COLO829 (cell line): ENCODE measurements around the gene ANKRD13C.
"Not testable (repeated sequence)": the region's sequence is repeated elsewhere in the genome, so short reads cannot be mapped to it uniquely, and the experiment has no call there.

Source experiments
- DNase-seq: peaks from one replicate; pipeline ENCODE4 v3.0.0; 2012; ENCODE audit warnings: low spot score

ANKRD13C gene, protein sequence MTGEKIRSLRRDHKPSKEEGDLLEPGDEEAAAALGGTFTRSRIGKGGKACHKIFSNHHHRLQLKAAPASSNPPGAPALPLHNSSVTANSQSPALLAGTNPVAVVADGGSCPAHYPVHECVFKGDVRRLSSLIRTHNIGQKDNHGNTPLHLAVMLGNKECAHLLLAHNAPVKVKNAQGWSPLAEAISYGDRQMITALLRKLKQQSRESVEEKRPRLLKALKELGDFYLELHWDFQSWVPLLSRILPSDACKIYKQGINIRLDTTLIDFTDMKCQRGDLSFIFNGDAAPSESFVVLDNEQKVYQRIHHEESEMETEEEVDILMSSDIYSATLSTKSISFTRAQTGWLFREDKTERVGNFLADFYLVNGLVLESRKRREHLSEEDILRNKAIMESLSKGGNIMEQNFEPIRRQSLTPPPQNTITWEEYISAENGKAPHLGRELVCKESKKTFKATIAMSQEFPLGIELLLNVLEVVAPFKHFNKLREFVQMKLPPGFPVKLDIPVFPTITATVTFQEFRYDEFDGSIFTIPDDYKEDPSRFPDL

GRCh38 chr1:70354332-70355110 is at the start of gene ANKRD13C:
TSS of gene ANKRD13C (minus strand) at chr1:70354722. CDS start at chr1:70354408, 314 bp downstream.
- DNase-seq = peak; percentile 92

DNA sequence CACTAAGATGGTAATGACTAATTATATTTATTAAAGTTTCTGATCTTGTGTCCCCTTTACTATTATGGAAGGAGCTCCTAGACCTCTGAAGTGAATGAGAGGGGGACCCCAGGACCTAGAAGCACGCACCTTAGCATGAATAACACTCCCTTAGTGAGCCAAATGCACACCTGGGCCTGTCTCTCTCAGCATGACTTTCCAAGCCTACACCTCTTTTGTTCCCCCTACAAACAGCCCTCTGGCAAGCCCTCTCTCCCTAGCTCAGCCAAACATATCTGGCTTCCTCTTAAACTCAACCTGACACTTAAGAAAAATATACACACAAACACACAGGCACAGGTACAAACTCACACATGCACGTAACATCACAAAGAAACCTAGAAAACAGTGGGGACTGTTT is 49.2 kb upstream of the ANKRD13C start:
- no peak for DNase-seq

GRCh38 chr1:70401974-70402373 is 47.5 kb upstream of the ANKRD13C start:
- DNase-seq = no peak

- no peak for DNase-seq
Observed at GRCh38 chr1:70400335-70400734, 45.8 kb upstream of the ANKRD13C start.

DNA sequence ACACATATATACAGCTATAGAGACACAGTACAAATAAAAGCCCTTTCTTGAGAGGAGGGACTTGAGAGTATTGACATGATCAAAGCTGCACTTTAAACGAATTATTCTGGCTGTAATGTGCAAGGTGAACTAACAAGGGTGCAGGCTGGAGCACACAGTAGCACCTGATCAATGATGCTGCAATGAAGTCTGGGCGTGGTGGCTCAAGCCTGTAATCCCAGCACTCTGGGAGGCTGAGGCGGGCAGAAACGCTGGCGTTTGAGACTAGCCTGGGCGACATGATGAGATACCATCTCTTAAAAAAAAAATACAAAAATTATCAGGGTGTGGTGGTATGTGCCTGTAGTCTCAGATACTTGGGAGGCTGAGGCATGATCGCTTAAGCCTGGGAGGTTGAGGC is 42.5 kb upstream of the ANKRD13C start:
- no peak for DNase-seq

GRCh38 chr1:70396607-70397006 is 42.1 kb upstream of the ANKRD13C start:
- no peak for DNase-seq

DNA sequence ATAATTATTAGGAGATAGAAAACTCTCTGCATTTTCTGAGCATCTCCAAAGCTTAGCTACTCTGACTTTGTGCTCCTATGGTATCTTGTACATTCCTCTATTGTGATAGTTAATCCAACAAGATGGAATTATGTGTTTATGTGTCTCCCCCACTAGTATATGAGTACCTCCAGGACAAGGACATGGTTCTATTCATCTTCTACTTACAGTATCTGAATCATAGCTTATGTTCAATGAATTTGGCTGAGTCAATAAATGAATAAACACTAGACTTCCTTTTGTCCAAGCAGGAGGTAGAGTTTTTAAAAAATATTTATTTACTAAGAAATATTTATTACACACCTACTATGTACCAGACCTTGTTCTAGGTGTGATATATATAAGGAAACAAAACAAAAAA is 38.1 kb upstream of the ANKRD13C start:
- no peak for DNase-seq

DNA sequence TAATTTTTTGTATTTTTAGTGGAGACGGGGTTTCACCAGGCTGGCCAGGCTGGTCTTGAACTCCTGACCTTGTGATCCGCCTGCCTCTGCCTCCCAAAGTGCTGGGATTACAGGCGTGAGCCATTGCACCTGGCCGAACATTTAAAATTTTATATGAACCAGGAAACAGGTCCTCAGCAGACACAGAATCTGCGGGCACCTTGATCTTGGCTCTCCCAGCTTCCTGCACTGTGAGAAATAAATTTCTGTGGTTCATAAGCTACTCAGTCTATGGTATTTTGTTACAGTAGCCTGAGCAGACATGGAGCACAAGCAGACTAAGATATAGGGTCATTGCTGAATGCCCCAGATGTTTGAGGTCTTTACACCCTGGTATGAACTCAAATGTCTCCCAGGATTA is 33.0 kb upstream of the ANKRD13C start:
- no peak for DNase-seq

DNA sequence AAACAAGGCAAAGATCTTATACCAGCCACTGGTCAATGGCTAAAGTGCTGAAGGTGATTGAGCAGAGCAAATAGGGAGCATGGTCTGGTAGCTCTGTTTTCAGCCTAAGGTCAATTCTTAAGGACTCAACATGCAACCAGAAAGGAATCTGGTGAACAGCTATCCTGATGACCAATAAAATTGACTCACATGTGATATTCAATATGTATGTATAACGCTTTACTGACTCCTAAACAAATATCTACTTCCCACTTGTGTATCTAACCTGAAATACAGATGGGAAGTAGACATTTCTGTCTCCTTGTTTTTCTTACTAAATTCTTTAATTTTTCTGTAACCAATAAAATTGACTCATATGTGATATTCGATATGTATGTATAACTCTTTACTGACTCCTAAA is 31.6 kb upstream of the ANKRD13C start:
- DNase-seq = no peak

GRCh38 chr1:70385477-70385876 is 31.0 kb upstream of the ANKRD13C start:
- no peak for DNase-seq

- no peak for DNase-seq
Observed at GRCh38 chr1:70384542-70384941, 30.0 kb upstream of the ANKRD13C start.

DNA sequence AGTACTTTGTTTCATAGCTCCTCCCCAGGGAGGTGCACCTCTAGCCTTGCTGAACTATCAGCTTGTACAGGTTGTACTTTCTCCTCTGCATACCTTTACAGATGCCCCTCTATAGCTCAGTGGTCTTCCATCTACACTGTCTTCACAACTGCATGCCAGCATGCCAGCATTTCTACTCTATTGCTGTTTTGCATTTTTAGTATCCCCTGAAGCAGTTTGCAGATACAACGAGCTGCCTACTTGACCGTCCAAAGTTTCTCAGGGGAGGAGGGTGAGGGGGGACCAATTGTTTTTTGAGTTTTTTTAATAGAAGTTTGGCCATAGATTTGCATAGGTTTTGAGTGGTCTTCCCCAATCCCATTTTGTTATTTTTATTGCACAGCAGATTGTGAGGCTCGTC is 29.0 kb upstream of the ANKRD13C start:
- DNase-seq = no peak

- no peak for DNase-seq
Observed at GRCh38 chr1:70382682-70383081, 28.2 kb upstream of the ANKRD13C start.

DNA sequence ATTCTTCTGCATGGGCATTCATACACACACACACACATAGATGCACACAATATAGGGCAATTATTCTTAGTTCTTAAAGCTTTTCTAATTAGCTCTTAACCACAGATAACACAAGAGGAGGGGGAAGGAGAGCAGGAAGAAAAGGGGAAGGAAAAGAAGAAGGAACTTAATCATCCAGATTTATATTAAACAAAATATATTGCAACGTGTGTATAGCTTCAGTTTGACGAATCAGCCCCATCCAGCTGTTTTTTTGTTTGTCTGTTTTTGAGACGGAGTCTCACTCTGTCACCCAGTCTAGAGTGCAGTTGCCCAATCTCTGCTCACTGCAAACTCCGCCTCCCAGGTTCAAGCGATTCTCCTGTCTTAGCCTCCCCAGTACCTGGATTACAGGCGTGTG is 21.7 kb upstream of the ANKRD13C start:
- DNase-seq = no peak

GRCh38 chr1:70373580-70373979 is 19.1 kb upstream of the ANKRD13C start:
- DNase-seq = not testable (repeated sequence)

DNA sequence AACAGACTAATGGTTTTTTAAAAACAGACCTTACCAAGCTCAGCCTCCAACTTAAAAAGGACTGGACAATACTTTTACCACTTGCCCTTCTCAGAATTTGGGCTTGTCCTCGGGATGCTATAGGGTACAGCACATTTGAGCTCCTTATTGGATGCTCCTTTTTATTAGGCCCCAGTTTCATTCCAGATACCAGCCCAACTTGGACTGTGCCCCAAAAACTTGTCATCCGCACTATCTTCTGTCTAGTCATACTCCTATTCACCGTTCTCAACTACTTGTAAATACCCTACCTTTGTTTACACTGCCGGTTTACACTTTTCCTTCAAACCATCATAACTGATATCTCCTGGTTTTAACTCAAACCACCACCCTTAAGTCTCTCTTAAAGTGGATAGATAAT is 17.9 kb upstream of the ANKRD13C start:
- DNase-seq = no peak

DNA sequence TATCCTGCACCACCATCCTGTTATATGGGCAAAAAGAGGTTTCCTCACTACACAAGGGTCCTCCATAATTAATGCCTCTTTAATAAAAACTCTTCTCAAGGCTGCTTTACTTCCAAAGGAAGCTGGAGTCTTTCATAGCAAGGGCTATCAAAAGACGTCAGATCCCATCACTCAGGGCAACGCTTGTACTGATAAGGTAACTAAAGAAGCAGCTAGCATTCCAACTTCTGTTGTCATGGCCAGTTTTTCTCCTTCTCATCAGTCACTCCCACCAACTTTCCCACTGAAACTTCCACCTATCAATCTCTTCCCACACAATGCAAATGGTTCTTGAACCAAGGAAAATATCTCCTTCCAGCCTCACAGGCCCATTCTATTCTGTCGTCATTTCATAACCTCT is 17.1 kb upstream of the ANKRD13C start:
- not testable (repeated sequence) for DNase-seq

DNA sequence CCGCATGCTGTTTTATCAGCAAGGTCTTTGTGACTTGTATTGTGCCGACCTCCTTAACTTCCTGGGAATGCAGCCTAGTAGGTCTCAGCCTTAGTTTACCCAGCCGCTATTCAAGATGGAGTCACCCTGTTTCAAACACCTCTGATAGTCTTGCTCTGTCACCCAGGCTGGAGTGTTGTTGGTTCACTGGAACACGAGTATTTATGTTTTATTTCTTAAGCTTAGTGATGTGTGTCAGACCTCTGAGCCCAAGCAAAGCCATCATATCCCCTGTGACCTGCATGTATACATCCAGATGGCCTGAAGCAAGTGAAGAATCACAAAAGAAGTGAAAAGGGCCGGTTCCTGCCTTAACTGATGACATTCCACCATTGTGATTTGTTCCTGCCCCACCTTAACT is 12.9 kb upstream of the ANKRD13C start:
- DNase-seq = not testable (repeated sequence)

DNA sequence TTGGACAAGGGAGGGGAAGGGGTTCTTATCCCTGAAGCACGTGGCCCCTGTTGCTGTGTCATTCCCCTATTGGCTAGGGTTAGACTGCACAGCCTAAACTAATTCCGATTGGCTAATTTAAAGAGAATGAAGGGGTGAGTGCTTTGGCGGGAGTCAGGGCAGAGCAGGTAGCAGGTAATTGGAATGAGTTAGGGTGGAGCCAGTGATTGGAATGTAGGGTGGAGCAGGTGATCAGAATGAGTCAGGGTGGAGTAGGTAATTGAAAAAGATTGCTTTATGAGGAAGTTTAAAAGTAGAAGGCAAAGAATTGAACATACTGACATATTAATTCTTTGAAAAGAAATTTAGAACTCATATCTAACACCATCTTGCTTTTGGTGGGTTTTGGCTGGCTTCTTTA is 12.5 kb upstream of the ANKRD13C start:
- not testable (repeated sequence) for DNase-seq

GRCh38 chr1:70366425-70366952 is 12.0 kb upstream of the ANKRD13C start:
- DNase-seq = not testable (repeated sequence)

GRCh38 chr1:70364439-70364838 is 9.9 kb upstream of the ANKRD13C start:
- no peak for DNase-seq

GRCh38 chr1:70361727-70362398 is 7.3 kb upstream of the ANKRD13C start:
- no peak for DNase-seq
